Adrenal gland (tissue), 12 donors: Measurements from ENCODE around the gene N4BP2L2. TPM values are rescaled to one million over a fixed set of nuclear protein-coding genes. Genes with fewer than 3 reads are reported as not detected.

ENCODE experiments used
- DNase-seq, 7 donors: peaks; one replicate each; pipeline ENCODE4 v3.0.0-alpha.2; 2019 to 2020
- H3K27ac ChIP-seq, 5 donors: fragments of 200-600 bp; sonication (generic) in 4 of 5; 1 replicate in 3 of 5; 2 replicates in 2 of 5; pipeline versions ENCODE4 v1.5.1 to v1.8.0; 2016 to 2020; ENCODE audit warnings: mild to moderate bottlenecking in 1 of 5
- H3K27me3 ChIP-seq: fragments of 200-600 bp; 2 replicates; pipeline ENCODE4 v1.8.0; 2021
- H3K36me3 ChIP-seq, 2 donors: fragments of 200-600 bp; replicated peaks in 1 of 2; 1 replicate in 1 of 2; 2 replicates in 1 of 2; pipeline versions ENCODE4 v1.5.1 to v1.8.0; 2018 to 2022
- H3K4me1 ChIP-seq, 2 donors: fragments of 200-600 bp; replicated peaks in 1 of 2; 1 replicate in 1 of 2; 2 replicates in 1 of 2; pipeline versions ENCODE4 v1.5.1 to v1.8.0; 2018 to 2021
- H3K4me3 ChIP-seq, 4 donors: fragments of 200-600 bp; sonication (generic) in 3 of 4; one replicate each; pipeline ENCODE4 v1.5.1; 2016 to 2018
- H3K9me3 ChIP-seq, 3 donors: fragments of 200-600 bp; sonication (generic) in 1 of 3; replicated peaks in 1 of 3; 1 replicate in 2 of 3; 2 replicates in 1 of 3; pipeline versions ENCODE4 v1.5.1 to v1.8.0; 2016 to 2021
- POLR2A ChIP-seq, 2 donors: fragments of 450-650 bp; IDR thresholded peaks; one replicate each; pipeline ENCODE4 v1.6.1; 2017; ENCODE audit warnings: antibody characterized with exemption in 2 of 2, mild to moderate bottlenecking in 2 of 2, moderate library complexity in 1 of 2
- WGBS, 4 donors: extraction: QIAGEN DNeasy Blood & Tissue Kit in 2 of 4; methylation state at CpG; one replicate each; pipeline versions ENCODE4 v1.1.5 to v1.1.7; 2013 to 2017; 5-methylcytosine and 5-hydroxymethylcytosine counted together
- intact Hi-C, 2 donors: fragments of 100-400 bp; cut with DNase I; formaldehyde crosslinking; loops; one replicate each; pipeline versions ENCODE4 v1.14.1 to v1.15.0; 2022 to 2023
- polyA plus RNA-seq, 3 donors: library from polyadenylated mRNA; stranded (reverse); fragments of 200-250 nt in 2 of 3; fragments of 350-450 nt in 1 of 3; fragmentation: Illumina TruSeq in 1 of 3; extraction: RNeasy Lipid Tissue Mini Kit (QIAGEN cat#74804) in 1 of 3; gene quantifications; one replicate each; pipeline ENCODE4 v1.2.3, GENCODE V29; 2013 to 2014
- total RNA-seq, 9 donors: library from RNA; depleted of rRNA in 4 of 9; stranded (reverse); fragments of >200 nt in 4 of 9; fragments of 120-200 nt in 1 of 9; fragmentation: NEBNext Ultra II Directional in 1 of 9; extraction: Animal tissue kit (Norgen Biotek cat#: 25700) in 1 of 9; gene quantifications; one replicate each; pipeline versions ENCODE4 v1.1.0 to v1.2.4, GENCODE V29; 2013 to 2023
- TF ChIP-seq, protein P1 (sequence below), 6 experiments: fragments of 450-650 bp in 4 of 6; fragments of 200-600 bp in 2 of 6; sonication (generic) in 1 of 6; IDR thresholded peaks; 1 replicate in 5 of 6; 2 replicates in 1 of 6; pipeline versions ENCODE4 v1.5.1 to v1.8.0; 2016 to 2021; ENCODE audit warnings: antibody characterized with exemption in 6 of 6, mild to moderate bottlenecking in 2 of 6, moderate library complexity in 1 of 6
- donor health status: healthy with polysubstance abuse.
- donor health status: Bipolar disorder and iron deficiency.
- donor health status: DM: yes; HTN: yes; CAD: no.
- donor health status: DM: no; HTN: no; CAD: no.
- donor health status: DM: no; HTN: no; CAD: no.
- donor health status: DM: yes; HTN: yes; CAD: no.

The N4BP2L2 gene
- total and polyA plus RNA-seq, 12 donors, result 34.1 to 321 (median 117) TPM

DNA sequence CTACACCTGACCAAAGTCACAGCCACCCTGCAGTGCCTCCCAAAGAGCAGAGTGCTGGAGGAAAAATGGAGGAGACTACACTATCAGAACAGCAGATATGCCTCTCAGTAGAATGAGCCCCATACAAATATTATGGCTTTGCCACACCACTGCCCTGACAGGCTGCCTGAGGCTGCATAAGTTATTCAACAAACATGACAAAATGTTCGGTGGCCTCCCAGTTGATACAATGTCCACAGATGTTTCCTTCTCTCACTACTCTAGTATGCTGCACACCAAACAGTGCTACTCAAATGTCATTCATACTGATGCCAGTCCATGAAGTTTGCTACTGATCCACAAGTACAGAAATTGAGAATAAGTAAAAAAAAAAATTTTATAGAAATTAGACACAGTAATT, 41.0 kb downstream of the N4BP2L2 start:
- WGBS, 4 donors, result 65 to 82% (median 75%) methylated on average over 1 of the region's 1 CpG
- TF ChIP-seq, protein P1, sequence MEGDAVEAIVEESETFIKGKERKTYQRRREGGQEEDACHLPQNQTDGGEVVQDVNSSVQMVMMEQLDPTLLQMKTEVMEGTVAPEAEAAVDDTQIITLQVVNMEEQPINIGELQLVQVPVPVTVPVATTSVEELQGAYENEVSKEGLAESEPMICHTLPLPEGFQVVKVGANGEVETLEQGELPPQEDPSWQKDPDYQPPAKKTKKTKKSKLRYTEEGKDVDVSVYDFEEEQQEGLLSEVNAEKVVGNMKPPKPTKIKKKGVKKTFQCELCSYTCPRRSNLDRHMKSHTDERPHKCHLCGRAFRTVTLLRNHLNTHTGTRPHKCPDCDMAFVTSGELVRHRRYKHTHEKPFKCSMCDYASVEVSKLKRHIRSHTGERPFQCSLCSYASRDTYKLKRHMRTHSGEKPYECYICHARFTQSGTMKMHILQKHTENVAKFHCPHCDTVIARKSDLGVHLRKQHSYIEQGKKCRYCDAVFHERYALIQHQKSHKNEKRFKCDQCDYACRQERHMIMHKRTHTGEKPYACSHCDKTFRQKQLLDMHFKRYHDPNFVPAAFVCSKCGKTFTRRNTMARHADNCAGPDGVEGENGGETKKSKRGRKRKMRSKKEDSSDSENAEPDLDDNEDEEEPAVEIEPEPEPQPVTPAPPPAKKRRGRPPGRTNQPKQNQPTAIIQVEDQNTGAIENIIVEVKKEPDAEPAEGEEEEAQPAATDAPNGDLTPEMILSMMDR (IDR thresholded peaks at IDR 0.05), result no peak
- no peak for TF ChIP-seq POLR2A (IDR thresholded peaks at IDR 0.05)
- Histone ChIP-seq H3K4me3 (no peak overlapping the region), H3K9me3 (no peaks in the 10 kb centered on the region), H3K4me1 (no peaks in the 10 kb centered on the region), H3K27me3 (no peaks in the 10 kb centered on the region), H3K36me3 (no peaks in the 10 kb centered on the region), H3K27ac (no peak overlapping the region)
- intact Hi-C loops, result no loop called here
- DNase-seq, result no peak

DNA sequence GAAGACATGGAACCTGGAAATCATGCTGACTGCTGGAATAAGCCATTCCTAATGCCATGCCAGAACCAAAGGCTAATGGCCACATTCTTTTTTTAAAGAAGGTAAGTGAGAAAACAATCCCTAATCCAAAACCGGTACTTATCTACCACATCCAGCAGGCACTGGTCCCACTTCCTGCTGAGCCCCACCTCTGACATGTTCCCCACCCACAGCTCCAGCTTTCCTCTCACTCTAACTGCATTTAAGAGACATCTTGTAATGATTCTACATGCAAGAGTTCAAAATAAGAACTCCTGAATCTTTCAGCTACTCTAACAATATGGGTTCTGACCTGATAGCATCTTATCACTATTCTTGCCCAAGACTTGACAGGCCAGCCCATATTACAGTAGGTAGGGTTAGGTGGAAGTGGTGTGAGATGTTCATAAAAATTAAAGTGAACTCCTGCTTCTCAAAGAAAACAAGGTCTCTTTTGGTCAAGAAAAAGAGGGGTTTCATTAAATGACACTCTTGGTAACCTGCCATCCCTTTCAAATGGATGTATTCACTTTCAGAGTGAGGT, 41.9 kb downstream of the N4BP2L2 start:
- WGBS, 4 donors, result 21 to 63% (median 44%) methylated on average over 1 of the region's 1 CpG
- H3K9me3 ChIP-seq, result no peaks in the 10 kb centered on the region
- no peaks in the 10 kb centered on the region for H3K27me3 ChIP-seq
- no peaks in the 10 kb centered on the region for H3K36me3 ChIP-seq
- no peak overlapping the region for H3K4me3 ChIP-seq
- H3K27ac ChIP-seq, result no peak overlapping the region
- DNase-seq, result no peak
- no peaks in the 10 kb centered on the region for H3K4me1 ChIP-seq
- no peak for TF ChIP-seq POLR2A (IDR thresholded peaks at IDR 0.05)
- TF ChIP-seq, protein P1 (IDR thresholded peaks at IDR 0.05), result no peak
- intact Hi-C loops, result no loop called here

DNA sequence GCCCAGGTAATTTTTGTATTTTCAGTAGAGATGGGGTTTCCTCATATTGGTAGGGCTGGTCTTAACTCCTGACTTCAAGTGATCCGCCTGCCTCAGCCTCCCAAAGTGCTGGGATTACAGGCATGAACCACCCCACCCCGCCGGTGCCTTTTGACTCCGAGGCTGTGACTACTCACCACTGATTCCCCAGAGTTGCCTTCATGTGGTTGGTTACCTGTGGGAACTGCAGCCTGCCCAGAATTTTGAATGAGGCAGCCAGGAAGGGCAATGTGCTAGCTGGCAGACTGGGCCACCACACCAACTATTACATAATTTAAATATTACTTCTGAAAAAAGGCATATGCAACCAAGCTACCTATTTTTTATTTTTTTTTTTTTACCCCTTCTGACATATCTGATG, 42.8 kb downstream of the N4BP2L2 start:
- WGBS, 4 donors, result 90 to 100% (median 95%) methylated on average over 2 to 4 of the region's 4 CpGs
- intact Hi-C loops, result no loop called here
- no peaks in the 10 kb centered on the region for H3K27me3 ChIP-seq
- no peak overlapping the region for H3K4me3 ChIP-seq
- no peak for TF ChIP-seq POLR2A (IDR thresholded peaks at IDR 0.05)
- TF ChIP-seq, protein P1 (IDR thresholded peaks at IDR 0.05), result no peak
- no peaks in the 10 kb centered on the region for H3K9me3 ChIP-seq
- H3K4me1 ChIP-seq, result no peaks in the 10 kb centered on the region
- no peaks in the 10 kb centered on the region for H3K36me3 ChIP-seq
- H3K27ac ChIP-seq, result no peak overlapping the region
- no peak for DNase-seq

DNA sequence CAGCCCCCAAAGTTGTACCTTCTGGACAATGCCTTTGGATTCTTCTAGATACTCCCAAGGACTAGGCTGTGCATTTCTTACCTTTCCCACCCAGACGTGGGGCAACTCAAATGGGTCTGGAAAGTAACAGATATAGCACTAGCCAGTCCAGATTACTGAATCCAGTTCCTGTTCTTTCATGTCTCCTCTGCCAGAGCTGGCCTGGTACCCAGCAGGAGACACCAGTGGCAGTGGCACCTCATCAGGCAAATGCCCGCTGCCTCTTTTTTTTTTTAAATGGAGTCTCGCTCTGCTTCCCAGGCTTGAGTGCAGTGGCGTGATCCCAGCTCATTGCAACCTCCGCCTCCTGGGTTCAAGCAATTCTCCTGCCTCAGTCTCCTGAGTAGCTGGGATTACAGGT, 43.2 kb downstream of the N4BP2L2 start:
- TF ChIP-seq, protein P1 (IDR thresholded peaks at IDR 0.05), result no peak
- Histone ChIP-seq H3K4me3 (no peak overlapping the region), H3K27ac (no peak overlapping the region), H3K27me3 (no peaks in the 10 kb centered on the region), H3K36me3 (no peaks in the 10 kb centered on the region), H3K9me3 (no peaks in the 10 kb centered on the region), H3K4me1 (no peaks in the 10 kb centered on the region)
- DNase-seq, result no peak
- 84 to 92% (median 88%) methylated on average over 5 of the region's 5 CpGs for WGBS, 4 donors
- intact Hi-C loops, result no loop called here
